ENCODE data around the gene PDE11A.

Gene PDE11A

DNA sequence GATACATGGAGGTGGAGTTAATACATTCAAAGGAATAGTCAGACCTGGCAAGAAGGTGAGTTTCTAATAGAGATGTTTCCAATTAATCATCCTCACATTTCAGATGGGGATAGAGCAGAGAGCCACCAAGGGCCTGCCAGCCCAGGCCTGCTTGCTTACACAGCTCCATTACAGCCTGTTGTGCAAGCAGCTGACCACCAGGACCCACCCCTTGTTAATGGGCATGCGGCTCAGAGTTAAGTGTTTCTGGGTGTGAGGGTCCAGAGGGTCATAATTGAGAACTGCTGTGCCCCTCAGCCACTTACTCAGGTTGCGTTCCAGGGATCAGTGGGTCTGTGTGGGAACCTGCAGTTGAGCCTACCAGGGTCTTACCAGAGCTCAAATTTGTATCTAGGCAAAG is 480.2 kb downstream of the PDE11A start:
- DNase-seq: no peak

- DNase-seq: no peak
Observed at GRCh38 chr2:177589186-177589585, 483.4 kb downstream of the PDE11A start.

DNA sequence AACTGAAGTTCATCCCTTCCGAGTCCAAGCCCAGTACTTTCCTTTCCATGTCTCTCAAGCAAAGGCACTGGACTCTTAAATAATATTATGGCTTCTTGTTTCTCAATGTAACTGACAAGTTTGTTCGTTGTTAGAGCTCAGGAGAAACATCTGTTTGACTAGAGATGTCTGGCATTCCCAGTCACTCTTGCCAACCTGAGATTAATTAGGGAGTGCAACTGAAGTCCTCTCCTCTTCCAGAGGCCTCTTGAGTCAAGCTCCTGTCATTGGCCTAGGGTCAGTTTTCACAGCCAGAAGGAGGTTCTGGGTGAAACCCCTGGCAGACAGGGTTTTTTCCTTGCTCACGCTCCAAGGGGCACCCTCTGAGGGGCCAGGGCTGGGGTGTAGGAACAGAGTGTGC is 483.9 kb downstream of the PDE11A start:
- no peak for DNase-seq

DNA sequence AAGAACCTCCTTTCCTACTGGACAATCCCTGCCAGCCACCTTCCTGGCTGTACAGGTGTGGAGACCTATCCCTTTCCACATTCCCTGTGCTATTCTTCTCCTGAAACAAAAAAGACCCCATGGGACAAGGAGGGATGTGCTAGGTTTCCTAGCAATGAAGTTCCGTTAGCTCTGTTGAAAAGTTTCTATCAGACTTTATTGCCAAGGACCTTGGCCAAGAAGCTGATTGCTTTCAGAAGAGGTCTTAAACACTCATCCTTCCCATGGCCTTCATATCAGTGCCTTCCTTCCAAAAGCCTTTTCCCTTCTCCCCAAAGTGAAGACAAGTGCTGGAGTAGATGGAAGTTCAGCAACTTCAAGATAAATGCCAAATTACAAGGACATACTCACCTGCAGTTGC is 485.2 kb downstream of the PDE11A start:
- DNase-seq: no peak

DNA sequence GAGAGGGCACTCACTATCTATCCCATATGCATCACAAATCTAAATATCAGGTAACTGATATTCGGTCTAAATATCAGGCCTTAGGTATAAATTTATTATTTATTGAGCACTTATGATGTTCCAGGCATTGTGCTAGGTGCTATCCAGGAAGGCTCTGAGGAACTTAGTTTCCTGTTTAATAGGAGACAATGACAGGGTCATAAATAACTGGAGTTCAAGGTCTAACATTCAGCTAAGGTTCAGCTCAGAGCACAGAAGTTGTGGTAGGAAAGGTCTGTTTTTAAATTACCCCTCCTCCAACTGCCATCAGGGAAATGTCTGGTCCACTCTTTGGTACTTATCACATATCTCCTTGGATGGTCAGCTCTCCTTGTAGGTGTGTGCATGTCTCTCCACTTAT is 486.4 kb downstream of the PDE11A start:
- DNase-seq: no peak

- DNase-seq: no peak
Observed at GRCh38 chr2:177585234-177585863, 487.2 kb downstream of the PDE11A start.

DNA sequence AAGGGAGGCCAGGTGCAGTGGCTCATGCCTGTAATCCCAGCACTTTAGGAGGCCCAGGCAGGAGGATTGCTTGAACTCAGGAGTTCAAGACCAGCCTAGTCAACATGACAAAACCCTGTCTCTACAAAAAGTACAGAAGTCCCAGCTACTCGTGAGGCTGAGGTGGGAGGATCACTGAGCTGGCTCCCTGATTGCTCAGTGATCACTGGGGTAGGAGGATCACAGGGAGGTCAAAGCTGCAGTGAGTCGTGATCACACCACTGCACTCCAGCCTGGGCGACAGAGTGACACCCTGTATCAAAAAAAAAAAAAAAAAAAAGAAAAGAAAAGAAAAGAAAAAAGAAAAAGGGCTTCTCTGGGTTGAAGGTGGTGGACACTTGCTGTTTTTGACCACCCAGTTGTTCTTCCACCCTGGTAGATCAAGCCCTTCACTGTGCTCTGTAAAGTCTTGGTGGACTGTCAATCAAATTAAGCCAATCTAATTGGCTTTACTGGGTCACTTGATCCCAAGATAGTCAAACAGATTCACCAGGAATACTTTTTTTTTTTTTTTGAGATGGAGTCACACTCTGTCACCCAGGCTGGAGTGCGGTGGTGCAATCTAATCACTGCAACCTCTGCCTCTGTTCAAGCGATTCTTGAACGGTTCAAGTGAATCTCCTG is 488.4 kb downstream of the PDE11A start:
- no peak for DNase-seq

DNA sequence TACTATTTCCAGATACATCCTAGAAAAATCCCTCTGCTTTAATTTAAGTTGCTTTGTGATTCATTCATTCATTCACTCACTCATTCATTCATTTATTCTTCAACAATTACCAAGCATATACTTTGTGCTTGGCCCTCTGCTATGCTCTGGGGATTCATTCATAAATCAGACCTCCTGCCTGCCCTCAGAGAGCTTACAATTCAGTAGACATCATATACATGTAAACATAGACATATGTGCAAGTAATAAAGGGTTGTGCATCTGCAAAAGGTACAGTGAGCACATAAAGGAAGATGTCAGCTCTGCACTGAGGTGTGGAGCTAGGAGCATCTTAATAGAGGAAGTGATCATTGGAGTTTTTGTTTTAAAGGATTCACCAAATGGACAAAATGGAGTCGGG is 490.6 kb downstream of the PDE11A start:
- no peak for DNase-seq

DNA sequence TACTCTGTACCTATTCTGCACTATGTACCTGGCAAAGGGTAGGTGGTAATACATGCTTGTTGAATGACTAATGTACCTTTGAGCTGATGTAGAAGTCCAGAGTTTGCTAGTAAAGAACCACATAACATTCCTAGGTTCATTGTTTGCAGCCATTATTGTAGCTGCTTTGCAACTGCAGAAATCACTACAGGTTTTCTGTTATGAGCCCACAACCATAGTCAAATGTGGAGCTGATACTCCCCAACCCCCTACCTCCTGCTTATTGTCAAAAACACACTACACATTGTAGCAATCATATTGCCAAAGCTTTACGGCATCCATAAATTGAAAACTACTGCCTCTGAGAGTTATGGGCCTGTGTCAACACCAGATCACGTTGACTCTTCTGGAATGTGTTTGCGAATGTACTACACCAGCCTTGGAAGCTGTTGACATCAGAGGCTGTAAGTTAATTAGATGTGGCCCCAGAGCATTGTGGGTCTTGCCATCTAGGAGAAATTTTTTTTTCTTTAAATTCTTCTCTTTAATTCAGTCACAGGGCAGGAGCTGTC is 493.0 kb downstream of the PDE11A start:
- no peak for DNase-seq

DNA sequence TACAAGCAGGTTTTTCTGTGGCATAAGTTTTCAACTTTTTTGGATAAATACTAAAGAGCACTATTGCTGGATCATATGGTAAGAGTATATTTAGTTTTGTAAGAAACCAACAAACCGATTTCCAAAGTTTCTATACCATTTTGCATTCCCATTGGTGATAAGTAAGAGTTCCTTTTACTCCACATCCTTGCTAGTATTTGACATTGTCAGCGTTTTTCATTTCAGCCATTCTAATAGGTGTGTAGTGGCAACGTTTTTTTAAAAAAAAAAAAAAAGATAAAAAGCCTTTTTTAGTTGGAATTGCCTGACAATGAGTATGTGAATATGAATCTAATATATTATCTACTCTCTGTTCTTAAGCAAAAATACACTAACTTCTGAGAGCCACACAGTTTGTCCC is 494.1 kb downstream of the PDE11A start:
- no peak for DNase-seq

DNA sequence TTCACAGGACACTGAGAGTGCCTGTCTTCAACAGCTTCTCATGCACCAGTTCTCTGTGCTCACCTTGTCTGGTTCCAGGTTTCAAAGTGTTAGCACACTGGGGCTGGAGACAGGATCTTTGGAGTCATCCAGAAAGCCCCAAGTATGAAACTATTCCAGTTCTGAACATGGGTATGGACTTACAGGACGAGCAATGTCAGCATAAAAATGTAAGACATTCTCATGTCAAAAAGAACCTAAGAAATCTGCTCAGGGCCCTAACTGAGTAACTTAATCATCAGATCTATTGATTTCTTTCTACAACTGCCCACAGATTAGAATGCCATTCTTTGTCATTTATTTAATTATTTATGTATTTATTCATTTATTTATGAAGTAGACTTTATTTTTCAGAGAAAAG is 495.5 kb downstream of the PDE11A start:
- no peak for DNase-seq

DNA sequence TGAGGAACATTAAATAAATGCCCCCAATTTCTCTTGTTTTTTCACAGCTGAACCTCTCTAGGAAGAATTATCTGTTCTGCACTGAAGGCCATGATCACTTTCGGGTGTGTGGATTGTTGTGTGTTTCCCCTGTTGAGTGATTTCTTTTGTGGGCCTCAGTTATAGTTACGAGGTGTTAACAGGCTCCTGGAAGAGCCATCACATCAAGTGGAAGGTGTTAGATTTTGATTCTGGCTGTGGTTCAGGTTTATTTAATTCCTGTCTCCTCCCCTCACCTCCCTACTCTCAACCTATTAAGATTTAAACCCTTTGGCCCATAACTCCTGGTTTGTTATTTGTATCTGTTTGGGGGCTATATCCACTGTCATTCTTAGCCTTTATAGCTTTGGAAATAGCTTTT is 497.2 kb downstream of the PDE11A start:
- DNase-seq: no peak

GRCh38 chr2:177574356-177574755 is 498.2 kb downstream of the PDE11A start:
- no peak for DNase-seq
